D341Med (cell line): ENCODE data around the gene NDUFAF4.
"Not testable (repeated sequence)": the region's sequence is repeated elsewhere in the genome, so short reads cannot be mapped to it uniquely, and the experiment has no call there.

Experiments
- DNase-seq: peaks from one replicate; pipeline ENCODE4 v3.0.0; 2012; ENCODE audit warnings: low spot score

NDUFAF4 gene

GRCh38 chr6:96899019-96899418 lies 1.3 kb upstream of the NDUFAF4 start:
- DNase-seq: peak; percentile 40

GRCh38 chr6:96898241-96898851 lies 655 bp upstream of the NDUFAF4 start:
- no peak for DNase-seq

DNA sequence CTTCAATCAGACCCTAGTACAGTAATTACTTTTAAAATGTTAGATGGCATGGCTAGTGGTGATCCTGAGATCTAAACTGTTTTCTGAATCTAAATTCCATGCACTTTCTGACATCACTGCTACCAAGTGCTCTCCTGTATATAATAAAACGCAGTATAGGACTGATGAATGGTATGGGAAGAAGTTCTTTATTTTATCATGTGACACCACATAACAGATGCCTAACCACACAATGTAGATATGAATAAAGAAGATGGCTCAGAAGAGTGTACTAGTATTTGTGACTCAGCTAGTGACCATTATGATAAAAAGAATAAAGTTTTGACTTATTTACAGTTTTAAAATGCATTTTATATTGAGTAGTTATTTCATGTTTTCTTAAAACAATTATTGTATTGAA lies 8.5 kb downstream of the NDUFAF4 start:
- no peak for DNase-seq

- no peak for DNase-seq
Observed at GRCh38 chr6:96888745-96889144, 8.9 kb downstream of the NDUFAF4 start.

- DNase-seq: no peak
Observed at GRCh38 chr6:96886519-96886918, 11.2 kb downstream of the NDUFAF4 start.

GRCh38 chr6:96885187-96885631 lies 12.5 kb downstream of the NDUFAF4 start:
- not testable (repeated sequence) for DNase-seq

GRCh38 chr6:96878143-96878542 lies 19.5 kb downstream of the NDUFAF4 start:
- no peak for DNase-seq

DNA sequence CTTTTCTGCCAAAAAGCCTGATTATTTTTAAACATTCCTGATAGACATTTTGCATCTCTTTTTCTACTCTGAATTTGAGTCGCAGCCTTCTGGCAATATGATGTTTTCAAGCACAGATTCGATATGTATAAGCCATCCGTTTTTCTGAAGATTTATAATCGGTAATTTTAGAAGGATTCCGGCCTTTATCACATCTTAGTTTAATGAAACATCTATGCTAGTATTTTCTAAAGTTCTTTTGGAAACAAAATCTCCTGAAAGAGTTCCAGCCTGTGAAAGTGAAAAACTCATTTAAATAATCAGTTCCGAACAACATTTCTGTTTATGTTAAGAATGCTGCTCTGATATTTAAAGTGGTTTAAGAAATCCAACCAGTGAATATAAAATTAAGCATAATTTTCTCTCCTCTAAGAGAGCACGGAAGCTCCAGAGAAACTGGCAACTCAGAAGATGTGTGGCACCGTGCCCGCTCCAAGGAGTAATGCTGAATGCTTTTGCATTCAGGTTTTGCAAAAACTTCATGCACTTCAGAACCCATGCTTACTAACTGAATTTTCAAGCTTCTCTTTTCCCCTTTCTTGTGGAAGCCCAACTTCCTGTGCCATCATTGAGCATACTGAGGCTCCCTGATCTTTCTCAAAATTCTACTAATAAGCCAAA lies 20.7 kb downstream of the NDUFAF4 start:
- no peak for DNase-seq

DNA sequence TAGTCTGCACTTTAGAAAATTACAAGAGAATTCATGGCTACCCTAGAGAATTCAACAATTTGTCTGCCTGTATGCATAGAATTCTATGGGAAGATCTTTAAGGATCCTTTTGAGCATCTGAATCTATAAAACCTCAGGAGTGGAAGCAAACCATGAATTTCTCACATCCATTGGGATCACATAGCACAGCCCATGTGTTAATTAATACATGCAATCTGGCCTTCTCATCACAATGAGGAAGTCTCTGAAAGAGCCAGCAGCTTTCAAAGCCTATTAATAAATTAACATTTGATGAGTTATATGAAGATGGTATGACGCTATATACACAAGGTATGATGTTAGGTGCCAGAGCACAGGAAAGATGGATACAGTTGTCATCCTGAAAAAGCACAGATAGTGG lies 24.7 kb downstream of the NDUFAF4 start:
- DNase-seq: no peak

DNA sequence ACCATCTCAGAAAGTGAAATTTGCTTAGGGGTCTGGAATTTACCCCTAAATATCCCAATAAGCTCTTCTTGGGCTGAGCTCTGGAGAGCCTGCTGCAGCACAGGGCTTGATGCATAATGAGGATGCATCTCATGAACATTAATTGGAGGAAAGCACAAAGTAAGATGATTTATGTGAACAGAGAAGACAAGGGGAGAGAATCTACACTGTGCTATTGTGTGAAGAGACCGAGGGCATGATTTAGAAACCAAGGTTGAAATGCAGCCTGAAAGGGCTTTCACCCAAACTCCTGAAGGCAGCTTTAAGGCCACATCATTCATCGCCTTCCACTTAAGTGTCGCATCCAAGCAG lies 32.7 kb downstream of the NDUFAF4 start:
- DNase-seq: no peak

- no peak for DNase-seq
Observed at GRCh38 chr6:96864216-96865054, 33.3 kb downstream of the NDUFAF4 start.

DNA sequence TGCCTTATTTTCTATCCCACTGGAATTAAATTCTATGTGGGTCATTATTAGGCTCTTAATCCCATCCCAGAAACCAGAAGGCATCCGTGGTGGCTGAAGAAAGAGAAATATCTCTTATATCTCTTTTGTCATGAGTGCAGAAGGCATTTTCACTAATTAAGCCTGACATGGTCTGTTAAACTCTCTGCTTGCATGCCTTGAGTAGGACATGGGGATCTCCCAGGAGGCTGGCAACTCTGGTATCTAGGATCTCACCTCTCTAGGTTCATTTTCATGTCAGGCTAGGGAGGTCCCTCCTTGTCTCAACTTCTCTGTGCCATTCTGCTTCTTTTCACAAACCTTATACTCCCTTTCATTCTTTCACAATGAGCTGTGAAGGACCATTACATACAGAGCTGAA lies 35.1 kb downstream of the NDUFAF4 start:
- no peak for DNase-seq

DNA sequence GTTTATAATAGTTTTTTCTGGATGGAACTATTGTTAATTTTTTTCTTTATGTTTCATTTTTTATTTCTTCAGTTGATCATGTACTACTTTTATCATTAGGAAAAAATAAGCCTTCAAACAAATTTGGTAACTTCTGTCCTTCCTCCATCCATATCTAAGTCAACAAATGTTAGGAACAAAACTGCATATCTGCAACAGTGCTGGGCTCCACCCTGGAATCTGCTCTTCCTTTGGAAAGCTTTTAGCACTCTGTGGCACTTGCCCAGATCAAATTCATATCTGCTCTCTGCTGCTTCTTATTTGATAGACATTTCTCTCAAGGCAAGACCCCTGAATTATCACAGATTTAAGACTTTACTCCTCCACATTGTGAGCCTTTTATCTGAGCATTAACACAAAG lies 36.1 kb downstream of the NDUFAF4 start:
- DNase-seq: no peak

DNA sequence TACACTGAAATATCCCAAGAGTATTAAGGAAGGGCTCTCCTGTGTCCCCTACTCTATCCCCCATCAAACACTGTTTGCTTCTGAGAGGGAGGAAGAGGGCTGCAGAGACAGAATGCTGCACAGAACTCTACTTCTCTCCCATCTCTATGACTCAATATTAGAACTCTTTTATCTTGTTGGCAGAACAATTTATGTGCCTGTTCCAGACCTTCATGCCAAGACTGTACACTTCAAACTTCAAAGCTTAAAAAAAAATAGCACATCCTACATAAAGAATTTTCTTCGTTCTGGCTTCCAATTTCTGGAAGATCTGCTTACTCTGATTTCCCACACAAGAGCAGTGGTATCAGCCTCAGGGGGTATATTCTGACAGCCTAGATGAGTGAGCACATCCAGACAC lies 40.8 kb downstream of the NDUFAF4 start:
- no peak for DNase-seq

DNA sequence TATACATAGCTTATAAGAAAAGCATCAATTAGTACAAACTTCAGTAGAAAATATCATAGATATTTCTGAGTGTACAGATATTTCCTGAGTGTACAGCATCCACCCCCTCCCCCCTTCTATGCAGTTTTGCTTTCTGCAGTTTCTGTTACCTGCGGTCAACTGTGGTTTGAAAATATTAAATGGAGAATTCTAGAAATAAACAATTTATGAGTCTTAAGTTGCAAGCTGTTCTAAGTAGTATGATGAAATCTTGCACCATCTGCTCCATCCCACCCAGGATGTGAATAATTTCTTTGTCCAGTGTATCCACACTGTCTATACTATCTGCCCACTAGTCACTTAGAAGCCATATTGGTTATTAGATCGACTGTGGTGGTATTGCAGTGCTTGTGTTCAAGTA lies 44.6 kb downstream of the NDUFAF4 start:
- DNase-seq: no peak

DNA sequence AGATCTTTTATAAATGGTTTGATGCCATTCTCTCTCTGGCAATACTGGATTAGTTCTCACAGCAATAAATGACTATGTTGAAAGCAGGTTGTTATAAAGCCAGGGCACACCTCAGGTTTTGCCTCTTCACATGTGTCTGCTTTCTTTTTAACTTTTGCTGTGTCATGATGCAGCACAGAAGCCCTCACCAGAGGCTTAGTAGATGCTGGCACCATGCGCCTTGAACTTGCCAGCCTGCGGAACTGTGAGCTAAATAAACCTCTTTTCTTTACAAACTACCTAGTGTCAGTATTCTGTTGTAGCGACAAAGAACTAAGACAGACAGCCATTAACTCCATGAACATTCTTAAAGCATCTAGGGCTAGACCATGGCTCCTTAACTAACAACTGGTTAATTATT lies 45.1 kb downstream of the NDUFAF4 start:
- DNase-seq: no peak

- no peak for DNase-seq
Observed at GRCh38 chr6:96851858-96852257, 45.8 kb downstream of the NDUFAF4 start.

DNA sequence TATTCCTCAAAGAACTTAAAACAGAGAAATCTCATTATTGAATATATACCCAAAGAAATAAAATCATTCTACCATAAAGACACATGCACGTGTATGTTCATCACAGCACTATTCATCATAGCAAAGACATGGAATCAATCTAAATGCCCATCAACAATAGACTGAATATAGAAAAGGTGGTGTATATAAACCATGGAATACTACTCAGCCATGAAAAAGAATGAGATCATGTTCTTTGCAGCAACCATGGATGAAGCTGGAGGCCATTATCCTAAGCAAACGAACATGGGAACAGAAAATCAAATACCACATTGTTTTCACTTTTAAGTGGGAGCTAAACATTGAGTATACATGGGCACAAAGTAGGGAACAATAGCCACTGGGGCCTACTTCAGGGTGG lies 48.1 kb downstream of the NDUFAF4 start:
- DNase-seq: no peak

DNA sequence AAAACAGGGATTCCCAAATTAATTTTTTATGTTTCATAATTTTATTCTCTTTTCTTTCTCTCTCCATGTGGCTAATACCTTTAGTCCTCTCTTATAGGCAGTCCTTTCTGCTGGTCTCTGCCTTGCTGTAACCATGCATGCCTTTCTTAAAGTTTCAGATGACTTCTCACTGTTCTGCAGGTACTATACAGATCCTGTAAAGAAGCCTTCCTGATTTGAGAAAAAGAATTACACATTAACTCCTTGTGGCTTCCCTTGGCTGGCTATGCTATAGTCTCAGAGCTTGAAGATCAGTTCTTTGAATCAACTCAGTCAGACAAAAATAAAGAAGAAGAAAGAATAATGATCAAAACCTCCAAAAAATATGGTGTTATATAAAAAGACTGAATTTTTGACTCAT lies 53.2 kb downstream of the NDUFAF4 start:
- no peak for DNase-seq

DNA sequence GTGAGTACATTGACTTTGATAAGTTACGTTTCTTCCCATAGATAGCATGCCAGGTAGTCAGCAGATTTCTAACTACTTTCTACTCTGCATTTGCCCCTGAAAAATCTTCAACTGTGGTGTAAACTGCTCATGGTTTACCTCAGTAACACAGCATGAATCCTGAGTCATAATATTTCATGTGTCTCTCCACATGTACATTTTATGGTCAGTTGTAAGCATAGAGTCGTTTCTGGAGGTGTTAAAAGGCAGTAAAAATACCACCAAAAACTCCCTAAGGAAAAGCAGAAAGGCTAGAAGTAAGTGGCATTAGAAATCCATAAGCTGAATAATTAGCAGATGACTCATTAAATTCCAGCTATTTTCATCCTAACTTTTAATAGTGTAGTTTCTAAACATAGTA lies 56.3 kb downstream of the NDUFAF4 start:
- DNase-seq: no peak
